GM18499 (cell line): ENCODE results near the gene CRTC2.
"Not testable (repeated sequence)": the region's sequence is repeated elsewhere in the genome, so short reads cannot be mapped to it uniquely, and the experiment has no call there.

Experiments used
- ATAC-seq: cut with Tn5 transposase; IDR thresholded peaks from one replicate; pipeline ENCODE4 v1.9.1; 2021; ENCODE audit warnings: moderate number of reproducible peaks; ENCODE audit not compliant: insufficient read depth, unreplicated experiment

CRTC2 gene

GRCh38 chr1:153906396-153906795, 52.0 kb downstream of the CRTC2 start:
- no peak for ATAC-seq

GRCh38 chr1:153905908-153906307, 52.5 kb downstream of the CRTC2 start:
- ATAC-seq = not testable (repeated sequence)

- no peak for ATAC-seq
Measured at GRCh38 chr1:153903841-153904455, 54.5 kb downstream of the CRTC2 start.

GRCh38 chr1:153899509-153899908, 58.9 kb downstream of the CRTC2 start:
- no peak for ATAC-seq
